A673 (cell line): ENCODE data around the gene INPP4A.

Experiments
- EZH2 ChIP-seq: fragments of 200-600 bp; sonication (generic); IDR thresholded peaks from 2 replicates; pipeline ENCODE4 v1.6.1; 2017; ENCODE audit warnings: borderline replicate concordance, low read depth, mild to moderate bottlenecking, mixed read lengths, antibody characterized with exemption, low read length; ENCODE audit not compliant: poor library complexity, severe bottlenecking
- TF ChIP-seq, protein P1 (sequence below): fragments of 300-800, 200-600 bp; sonication (generic); conservative IDR thresholded peaks from 2 replicates; pipeline ENCODE4 v1.5.1; 2017; ENCODE audit warnings: low read depth, mild to moderate bottlenecking, antibody characterized with exemption, low read length, moderate library complexity, mixed read lengths

DNA sequence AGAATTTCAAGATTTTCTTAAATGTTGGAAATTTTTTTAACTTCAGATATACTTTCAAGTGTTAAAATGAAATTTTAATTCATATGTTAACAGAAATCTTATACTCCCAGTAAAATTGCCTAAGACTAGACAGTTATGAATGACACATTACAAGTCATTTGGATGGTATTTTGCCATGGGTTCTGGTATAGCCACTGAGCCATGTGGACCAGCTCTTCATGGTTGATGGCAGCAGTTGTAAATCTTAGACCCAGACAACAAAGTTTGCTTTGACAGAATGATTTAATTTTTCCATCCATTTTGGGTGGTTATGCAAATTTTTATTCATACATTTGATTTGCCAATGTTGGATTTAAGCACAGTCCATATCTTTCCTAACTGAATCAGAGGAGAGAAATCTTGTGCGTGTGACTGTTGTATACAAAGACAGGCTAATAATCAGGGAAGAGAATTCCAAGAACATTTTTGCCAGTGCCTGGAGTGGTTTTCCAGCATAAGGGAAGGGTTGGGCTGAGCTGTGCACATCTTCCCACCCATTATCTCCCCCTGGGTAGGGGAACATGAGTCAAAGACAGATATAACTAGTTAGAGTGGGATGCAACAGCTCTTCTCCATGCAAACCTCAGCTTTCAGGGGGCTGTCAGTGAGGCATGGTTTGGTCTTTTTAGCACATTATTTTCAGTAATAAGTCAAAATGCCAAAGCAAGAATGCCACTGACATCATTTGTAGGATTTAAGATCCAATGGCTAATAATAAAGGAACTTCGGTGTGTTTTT is 28.1 kb upstream of the INPP4A start:
- TF ChIP-seq, protein P1, sequence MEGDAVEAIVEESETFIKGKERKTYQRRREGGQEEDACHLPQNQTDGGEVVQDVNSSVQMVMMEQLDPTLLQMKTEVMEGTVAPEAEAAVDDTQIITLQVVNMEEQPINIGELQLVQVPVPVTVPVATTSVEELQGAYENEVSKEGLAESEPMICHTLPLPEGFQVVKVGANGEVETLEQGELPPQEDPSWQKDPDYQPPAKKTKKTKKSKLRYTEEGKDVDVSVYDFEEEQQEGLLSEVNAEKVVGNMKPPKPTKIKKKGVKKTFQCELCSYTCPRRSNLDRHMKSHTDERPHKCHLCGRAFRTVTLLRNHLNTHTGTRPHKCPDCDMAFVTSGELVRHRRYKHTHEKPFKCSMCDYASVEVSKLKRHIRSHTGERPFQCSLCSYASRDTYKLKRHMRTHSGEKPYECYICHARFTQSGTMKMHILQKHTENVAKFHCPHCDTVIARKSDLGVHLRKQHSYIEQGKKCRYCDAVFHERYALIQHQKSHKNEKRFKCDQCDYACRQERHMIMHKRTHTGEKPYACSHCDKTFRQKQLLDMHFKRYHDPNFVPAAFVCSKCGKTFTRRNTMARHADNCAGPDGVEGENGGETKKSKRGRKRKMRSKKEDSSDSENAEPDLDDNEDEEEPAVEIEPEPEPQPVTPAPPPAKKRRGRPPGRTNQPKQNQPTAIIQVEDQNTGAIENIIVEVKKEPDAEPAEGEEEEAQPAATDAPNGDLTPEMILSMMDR = no peak
- TF ChIP-seq EZH2 = no peak
